GM21447 (cell line): Measurements from ENCODE around the gene MBNL1.
"Not testable (repeated sequence)": the region's sequence is repeated elsewhere in the genome, so short reads cannot be mapped to it uniquely, and the experiment has no call there.

Experiments
- ATAC-seq: cut with Tn5 transposase; IDR thresholded peaks from one replicate; pipeline ENCODE4 v1.9.1; 2021; ENCODE audit not compliant: unreplicated experiment

MBNL1 gene

DNA sequence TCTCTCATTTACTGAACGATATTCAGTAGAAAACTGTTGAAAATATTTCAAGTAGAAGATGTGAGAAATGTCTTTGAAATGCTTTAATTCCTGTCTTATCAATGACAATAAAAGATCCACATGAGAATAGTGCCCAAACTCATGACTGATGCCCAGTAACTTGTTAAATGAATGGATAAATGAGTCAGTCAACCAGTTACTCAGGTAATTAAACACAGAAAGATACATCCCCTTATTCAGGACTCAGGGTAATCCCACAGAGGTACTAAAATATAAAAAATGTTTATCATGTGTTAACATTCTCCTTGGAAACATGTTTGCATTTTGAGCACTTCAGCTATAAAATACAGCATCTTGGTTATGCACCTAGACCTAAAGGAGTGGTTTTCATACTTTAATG lies 169.5 kb downstream of the MBNL1 start:
- no peak for ATAC-seq

- no peak for ATAC-seq
Measured at GRCh38 chr3:152438706-152439105, 170.0 kb downstream of the MBNL1 start.

GRCh38 chr3:152440243-152440642 lies 171.5 kb downstream of the MBNL1 start:
- ATAC-seq: not testable (repeated sequence)

- ATAC-seq: no peak
Measured at GRCh38 chr3:152443212-152444023, 174.7 kb downstream of the MBNL1 start.

DNA sequence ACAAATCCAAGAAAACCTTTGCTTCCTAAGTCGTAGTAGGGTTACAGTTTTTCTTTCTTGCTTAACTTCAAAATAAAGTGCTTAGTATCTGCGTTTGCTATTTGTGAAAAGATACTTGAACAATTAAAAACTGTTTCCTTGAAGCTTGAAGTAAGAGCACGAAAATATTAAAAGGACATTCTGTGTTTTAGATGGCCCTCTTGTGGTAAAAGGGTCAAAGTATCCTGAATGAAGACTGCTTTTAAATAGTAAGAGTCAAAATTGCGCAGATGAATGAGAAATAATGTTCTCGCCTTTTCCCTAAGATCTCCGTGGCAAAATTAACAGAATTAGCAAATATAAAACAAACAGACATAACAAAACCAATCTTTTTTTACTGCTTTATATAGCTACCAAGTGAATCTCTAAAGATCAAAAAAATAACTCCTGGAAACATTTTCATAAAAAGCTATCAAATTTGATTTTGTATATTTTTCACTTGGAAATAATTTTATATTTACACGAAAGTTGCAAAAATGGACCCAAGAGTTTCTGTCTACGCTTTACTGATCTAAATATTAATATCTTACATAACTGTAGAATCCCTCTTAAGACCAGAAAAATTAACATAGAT lies 175.4 kb downstream of the MBNL1 start:
- no peak for ATAC-seq

DNA sequence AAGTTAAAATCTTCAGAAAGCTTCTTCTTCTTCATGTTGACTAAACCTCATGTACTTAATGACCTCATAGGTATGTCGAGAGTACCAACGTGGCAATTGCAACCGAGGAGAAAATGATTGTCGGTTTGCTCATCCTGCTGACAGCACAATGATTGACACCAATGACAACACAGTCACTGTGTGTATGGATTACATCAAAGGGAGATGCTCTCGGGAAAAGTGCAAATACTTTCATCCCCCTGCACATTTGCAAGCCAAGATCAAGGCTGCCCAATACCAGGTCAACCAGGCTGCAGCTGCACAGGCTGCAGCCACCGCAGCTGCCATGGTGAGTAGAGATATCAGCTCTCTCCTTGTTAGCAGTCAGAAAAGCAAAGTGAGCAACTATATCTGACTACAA lies 176.5 kb downstream of the MBNL1 start:
- ATAC-seq: no peak

DNA sequence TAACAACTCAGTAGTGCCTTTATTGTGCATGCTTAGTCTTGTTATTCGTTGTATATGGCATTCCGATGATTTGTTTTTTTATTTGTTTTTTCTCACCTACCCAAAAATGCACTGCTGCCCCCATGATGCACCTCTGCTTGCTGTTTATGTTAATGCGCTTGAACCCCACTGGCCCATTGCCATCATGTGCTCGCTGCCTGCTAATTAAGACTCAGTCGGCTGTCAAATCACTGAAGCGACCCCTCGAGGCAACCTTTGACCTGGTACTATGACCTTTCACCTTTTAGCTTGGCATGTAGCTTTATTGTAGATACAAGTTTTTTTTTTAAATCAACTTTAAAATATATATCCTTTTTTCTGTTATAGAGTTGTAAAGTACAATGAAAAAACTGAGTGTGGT lies 177.8 kb downstream of the MBNL1 start:
- ATAC-seq: no peak

DNA sequence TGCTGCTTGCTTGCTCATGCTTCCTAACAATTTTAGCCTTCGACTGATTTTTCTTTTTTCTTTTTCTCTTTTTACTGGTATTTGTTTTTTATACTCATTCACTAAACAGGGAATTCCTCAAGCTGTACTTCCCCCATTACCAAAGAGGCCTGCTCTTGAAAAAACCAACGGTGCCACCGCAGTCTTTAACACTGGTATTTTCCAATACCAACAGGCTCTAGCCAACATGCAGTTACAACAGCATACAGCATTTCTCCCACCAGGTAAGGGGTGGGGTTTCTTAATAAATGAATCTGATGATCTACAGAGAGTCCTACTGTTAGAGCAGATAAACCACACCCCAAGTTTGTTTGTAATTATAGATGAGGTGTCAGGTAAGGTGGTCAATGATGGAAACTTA lies 178.8 kb downstream of the MBNL1 start:
- no peak for ATAC-seq

DNA sequence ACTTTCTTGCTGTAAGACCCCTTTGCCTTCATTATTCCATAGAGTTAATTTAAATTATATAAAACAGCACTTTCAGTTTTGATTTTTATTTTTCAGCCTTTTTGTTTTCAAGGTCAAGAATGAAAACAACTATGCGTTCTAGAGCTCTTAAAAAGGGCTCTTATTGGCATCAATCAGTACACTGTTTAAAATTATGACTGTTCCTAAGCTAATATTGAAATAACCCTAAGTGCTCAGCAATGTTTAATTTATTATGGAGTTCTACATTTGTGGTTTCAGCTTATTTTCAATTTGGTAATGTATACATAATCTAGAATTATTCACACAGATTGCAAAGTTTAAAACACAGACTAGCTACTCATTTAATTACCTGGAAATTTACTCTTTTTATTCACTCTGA lies 179.4 kb downstream of the MBNL1 start:
- no peak for ATAC-seq

DNA sequence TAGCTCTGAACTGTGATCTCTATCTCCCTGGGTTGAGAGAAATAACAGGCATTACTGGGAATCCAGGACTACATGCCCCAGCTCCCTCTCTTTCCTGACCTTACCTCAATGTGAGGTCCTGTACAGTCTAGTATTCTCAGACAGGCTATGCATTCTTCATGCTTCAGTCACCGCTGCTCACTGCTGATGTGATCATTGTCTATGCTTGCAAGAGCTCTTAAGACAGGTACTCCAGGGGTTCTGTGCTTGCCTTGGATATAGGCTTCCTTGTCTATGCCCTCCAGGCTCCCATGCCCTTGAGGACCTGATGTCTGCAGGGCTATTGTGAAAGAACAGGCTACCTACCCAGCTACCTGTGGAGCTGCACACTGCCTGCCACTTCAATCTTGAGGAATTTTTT lies 183.6 kb downstream of the MBNL1 start:
- no peak for ATAC-seq

GRCh38 chr3:152454076-152454875 lies 185.5 kb downstream of the MBNL1 start:
- no peak for ATAC-seq

GRCh38 chr3:152455989-152456388 lies 187.3 kb downstream of the MBNL1 start:
- no peak for ATAC-seq

- no peak for ATAC-seq
Measured at GRCh38 chr3:152457500-152458375, 189.0 kb downstream of the MBNL1 start.

DNA sequence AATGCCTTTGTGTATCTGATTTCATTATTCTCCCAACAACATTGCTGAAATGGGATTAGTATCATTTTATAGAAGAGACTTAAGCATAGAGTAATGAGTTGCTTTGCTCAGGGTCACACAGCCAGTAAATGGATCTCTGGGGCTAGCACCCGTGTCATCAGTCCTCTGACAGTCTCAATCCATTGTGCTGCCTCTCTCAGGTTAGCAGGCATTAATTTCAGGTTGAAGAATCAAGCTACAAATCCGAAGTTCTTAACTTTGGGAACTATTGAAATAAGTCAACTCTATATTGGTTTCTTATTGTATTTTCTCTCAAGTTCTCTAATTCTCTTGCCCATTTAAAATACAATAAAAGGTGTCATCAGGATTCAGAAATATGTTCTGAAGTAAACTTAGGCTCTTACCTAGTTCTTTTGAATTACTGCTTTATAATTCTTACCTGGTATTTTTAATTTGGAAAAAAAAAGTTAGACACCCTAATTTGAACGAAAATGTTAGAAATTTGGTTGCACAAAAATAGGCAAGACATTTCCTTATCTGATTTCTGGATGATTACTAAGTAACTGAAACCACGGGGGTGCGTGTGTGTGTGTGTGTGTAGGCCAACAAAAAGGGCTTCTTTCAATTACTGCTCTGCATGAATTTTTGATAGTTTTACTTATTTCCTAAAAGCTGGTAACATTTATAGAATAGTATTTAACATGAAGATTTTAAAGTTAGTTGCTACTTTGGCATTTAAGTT lies 189.8 kb downstream of the MBNL1 start:
- ATAC-seq: no peak

GRCh38 chr3:152459118-152459515 lies 190.4 kb downstream of the MBNL1 start:
- no peak for ATAC-seq

GRCh38 chr3:152459572-152459971 lies 190.8 kb downstream of the MBNL1 start:
- ATAC-seq: no peak

GRCh38 chr3:152460936-152461335 lies 192.2 kb downstream of the MBNL1 start:
- ATAC-seq: no peak

GRCh38 chr3:152461460-152461859 lies 192.7 kb downstream of the MBNL1 start:
- ATAC-seq: no peak

DNA sequence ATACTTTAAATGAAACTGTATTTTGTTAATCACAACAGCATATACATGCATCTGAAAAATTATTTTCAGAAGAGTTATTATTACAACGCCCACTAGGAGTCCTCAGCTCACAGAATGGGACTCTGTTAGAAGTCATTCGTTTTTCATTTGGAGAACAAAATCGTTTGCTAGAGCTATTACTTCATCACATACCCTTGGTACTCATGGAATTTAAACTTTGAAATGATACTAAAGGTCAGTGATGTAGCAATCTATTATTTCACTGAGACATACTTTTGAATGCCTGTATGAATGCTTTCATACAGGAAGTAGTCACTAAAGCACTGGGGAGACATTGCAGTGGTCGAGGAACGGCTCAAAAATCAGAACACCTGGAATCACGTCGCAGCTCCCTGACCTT lies 198.1 kb downstream of the MBNL1 start:
- no peak for ATAC-seq
